HepG2 (cell line): ENCODE results near the gene PPP4R2. TPM values are rescaled to one million over a fixed set of nuclear protein-coding genes. Genes with fewer than 3 reads are reported as not detected.

Experiments
- ATAC-seq: fragments of 200-7000 bp; cut with Tn5 transposase; 3 replicates; pipeline ENCODE4 v1.9.1; 2020; ENCODE audit warnings: mild to moderate bottlenecking, moderate library complexity
- BruUV-seq: library from RNA; stranded (reverse); fragments of 400-500 nt; replicated peaks from 2 replicates; lab custom pipeline; 2021; lab: Mats Ljungman, UMichigan
- CTCF ChIA-PET: fragments of 300-600 bp; formaldehyde crosslinking; extraction: SDS; loops from one replicate; lab custom pipeline; 2021; ENCODE audit warnings: low total read pairs, inconsistent platforms, low intra/inter-chr PET ratio; lab: Yijun Ruan, JAX
- POLR2A ChIA-PET: fragments of 350-600 bp; sonication (Branson Sonifier 250); formaldehyde crosslinking; loops from one replicate; lab custom pipeline; 2020; ENCODE audit warnings: antibody characterized with exemption, inconsistent platforms; lab: Yijun Ruan, JAX
- DNase-seq: peaks from one replicate; pipeline ENCODE4 v3.0.0-alpha.2; 2015; ENCODE audit warnings: low spot score
- FAIRE-seq: peaks from 3 replicates; lab custom pipeline; 2011; peaks lifted over from hg19 to GRCh38; lab: Jason Lieb, UNC
- H2AFZ ChIP-seq: one replicate; pipeline ENCODE4 v1.6.1; 2011; ENCODE audit warnings: low read length, inconsistent platforms
- H3K27ac ChIP-seq: fragments of 300-600 bp; 3 replicates; pipeline ENCODE4 v1.8.0; 2011; ENCODE audit warnings: mixed run types, mild to moderate bottlenecking, mixed read lengths, low read length, inconsistent platforms; ENCODE audit not compliant: insufficient read depth; ENCODE audit errors: extremely low read length
- H3K27me3 ChIP-seq, 2 experiments: fragments of 200-600 bp in 1 of 2; 2 replicates in 1 of 2; 3 replicates in 1 of 2; pipeline versions ENCODE4 v1.6.0 to v1.8.0; 2011; ENCODE audit warnings: low read length in 2 of 2, mild to moderate bottlenecking in 2 of 2, moderate library complexity in 2 of 2, inconsistent platforms in 1 of 2; ENCODE audit not compliant: insufficient read depth in 2 of 2, control insufficient read depth in 1 of 2
- H3K36me3 ChIP-seq, 2 experiments: fragments of 200-600 bp in 1 of 2; replicated peaks in 1 of 2; 2 replicates in 1 of 2; 3 replicates in 1 of 2; pipeline versions ENCODE4 v1.5.1 to v1.8.0; 2011; ENCODE audit warnings: low read length in 2 of 2, inconsistent platforms in 1 of 2; ENCODE audit not compliant: insufficient read depth in 2 of 2, control insufficient read depth in 1 of 2
- H3K4me1 ChIP-seq: 2 replicates; pipeline ENCODE4 v1.5.1; 2012; ENCODE audit warnings: low read length, inconsistent platforms; ENCODE audit not compliant: insufficient read depth
- H3K4me2 ChIP-seq: 2 replicates; pipeline ENCODE4 v1.6.0; 2011; ENCODE audit warnings: low read depth, low read length, inconsistent platforms
- H3K4me3 ChIP-seq, 3 experiments: fragments of 200-600 bp in 1 of 3; sonication (generic), shearing (Covaris generic) in 1 of 3; replicated peaks in 1 of 3; 2 replicates each; pipeline ENCODE4 v1.5.1; 2011 to 2016; ENCODE audit warnings: low read length in 3 of 3, inconsistent platforms in 2 of 3, low read depth in 2 of 3, mild to moderate bottlenecking in 2 of 3, control low read depth in 1 of 3, mixed read lengths in 1 of 3; ENCODE audit not compliant: insufficient read depth in 1 of 3
- H3K79me2 ChIP-seq: one replicate; pipeline ENCODE4 v1.6.1; 2011; ENCODE audit warnings: low read length, inconsistent platforms; ENCODE audit not compliant: insufficient read depth
- H3K9ac ChIP-seq: 2 replicates; pipeline ENCODE4 v1.6.0; 2011; ENCODE audit warnings: mild to moderate bottlenecking, low read depth, low read length, inconsistent platforms; ENCODE audit not compliant: insufficient read depth
- H3K9me3 ChIP-seq: 2 replicates; pipeline ENCODE4 v1.5.1; 2012; ENCODE audit warnings: mild to moderate bottlenecking, low read length
- H4K20me1 ChIP-seq: 2 replicates; pipeline ENCODE4 v1.6.0; 2011; ENCODE audit warnings: inconsistent platforms, mild to moderate bottlenecking, low read length, moderate library complexity; ENCODE audit not compliant: insufficient read depth
- AGO2 ChIP-seq: fragments of 200-400 bp; formaldehyde crosslinking; optimal IDR thresholded peaks from 2 replicates; pipeline ENCODE3; 2017; ENCODE audit warnings: mild to moderate bottlenecking, low read depth, low read length, moderate library complexity
- CEBPG ChIP-seq: IDR thresholded peaks from 2 replicates; pipeline ENCODE4 v1.6.1; 2016
- KLF12 ChIP-seq: sonication (generic); formaldehyde crosslinking; IDR thresholded peaks from 2 replicates; pipeline ENCODE4 v1.4.0; 2020; ENCODE audit warnings: missing genetic modification reagents, borderline replicate concordance
- KLF16 ChIP-seq, 2 experiments: sonication (generic) in 1 of 2; formaldehyde crosslinking in 1 of 2; IDR thresholded peaks; 2 replicates each; pipeline versions ENCODE4 v1.6.1 to v1.8.0; 2016 to 2023; ENCODE audit warnings: missing genetic modification reagents in 2 of 2, missing compliant biosample characterization in 1 of 2
- KLF9 ChIP-seq: IDR thresholded peaks from 2 replicates; pipeline ENCODE4 v1.6.1; 2016; ENCODE audit warnings: low read depth
- NFRKB ChIP-seq: fragments of 450-650 bp; IDR thresholded peaks from 2 replicates; pipeline ENCODE4 v1.6.1; 2017
- NKX3-1 ChIP-seq: sonication (generic); formaldehyde crosslinking; IDR thresholded peaks from 2 replicates; pipeline ENCODE4 v1.5.0; 2020; ENCODE audit warnings: missing genetic modification reagents
- TAF15 ChIP-seq: fragments of 200-400 bp; formaldehyde crosslinking; IDR thresholded peaks from one replicate; pipeline ENCODE4 v1.6.1; 2018; ENCODE audit warnings: mild to moderate bottlenecking, low read depth, low read length; ENCODE audit not compliant: poor library complexity, severe bottlenecking
- ZBTB1 ChIP-seq: sonication (generic); formaldehyde crosslinking; IDR thresholded peaks from 2 replicates; pipeline ENCODE4 v1.4.0; 2020; ENCODE audit warnings: missing genetic modification reagents, borderline replicate concordance
- ZNF292 ChIP-seq: sonication (generic); formaldehyde crosslinking; IDR thresholded peaks from 2 replicates; pipeline ENCODE4 v1.8.1; 2022; ENCODE audit warnings: mild to moderate bottlenecking, low read depth, missing genetic modification reagents, borderline replicate concordance
- ZNF589 ChIP-seq: sonication (generic); formaldehyde crosslinking; conservative IDR thresholded peaks from 2 replicates; pipeline ENCODE4 v1.8.0; 2022; ENCODE audit warnings: mild to moderate bottlenecking, moderate library complexity, missing genetic modification reagents
- WGBS: methylation state at CpG from one replicate; pipeline ENCODE4 v1.1.6; 2017; ENCODE audit warnings: low lambda C conversion rate; 5-methylcytosine and 5-hydroxymethylcytosine counted together
- in situ Hi-C: cut with HindIII; loops from 2 replicates; pipeline ENCODE4 v1.10.0; 2017; ENCODE audit warnings: low pct_unique_long_range_greater_than_20kb; ENCODE audit not compliant: extremely low pct_ligation_motif_present
- intact Hi-C: fragments of 100-400 bp; cut with micrococcal nuclease; formaldehyde crosslinking; loops from one replicate; pipeline ENCODE4 v1.10.0; 2022; ENCODE audit not compliant: unreplicated experiment
- polyA plus RNA-seq, 8 experiments: library from polyadenylated mRNA; depleted of rRNA in 3 of 8; stranded (reverse) in 7 of 8; unstranded in 1 of 8; fragments of >200 nt; fragmentation: Illumina TruSeq in 4 of 8; extraction: Trizol in 4 of 8; gene quantifications; 2 replicates each; pipeline versions ENCODE4 v1.2.1 to v1.2.3, GENCODE V29; 2011 to 2016; ENCODE audit warnings: low read depth in 4 of 8, missing spikeins in 1 of 8, mixed read lengths in 1 of 8; ENCODE audit not compliant: insufficient read depth in 1 of 8
- total RNA-seq, 5 experiments: library from RNA; depleted of rRNA; stranded (reverse); fragments of >200 nt; fragmentation: Illumina TruSeq; extraction: Trizol; gene quantifications; 2 replicates each; pipeline ENCODE4 v1.2.3, GENCODE V29; 2016; ENCODE audit warnings: low read depth in 1 of 5
- TF ChIP-seq, protein P1 (sequence below): sonication (generic); formaldehyde crosslinking; IDR thresholded peaks from 2 replicates; pipeline ENCODE4 v1.8.0; 2022; ENCODE audit warnings: missing genetic modification reagents, mild to moderate bottlenecking, borderline replicate concordance
- TF ChIP-seq, protein P2 (sequence below): fragments of 450-650 bp; IDR thresholded peaks from 2 replicates; pipeline ENCODE4 v1.6.1; 2017
- TF ChIP-seq, protein P3 (sequence below): sonication (generic); formaldehyde crosslinking; conservative IDR thresholded peaks from 2 replicates; pipeline ENCODE4 v1.4.0; 2020; ENCODE audit warnings: missing genetic modification reagents

PPP4R2 gene
- total and polyA plus RNA-seq, 2 of the 13 experiments (the other 11 are each of a cell fraction or from before 2014, with no cell fraction given): 22.3 to 161 TPM

DNA sequence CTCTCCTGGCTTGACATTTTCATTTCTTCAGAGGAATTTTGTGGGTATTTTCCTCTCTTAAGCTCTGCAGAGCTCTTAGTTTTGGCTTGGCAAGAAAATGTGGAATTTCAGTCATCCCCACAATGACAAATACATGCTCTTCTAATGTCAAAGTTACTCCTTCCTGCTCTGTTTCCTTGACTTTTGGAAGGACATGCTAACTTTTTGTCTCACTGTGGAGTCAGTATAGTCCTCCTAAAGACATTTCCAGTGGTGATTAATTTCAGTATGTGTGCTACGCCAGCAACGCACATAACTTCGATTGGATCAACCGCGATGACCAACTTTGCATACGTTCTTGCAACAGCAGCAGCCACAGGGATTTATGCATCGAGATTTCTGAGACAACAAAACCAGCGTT, 78.2 kb downstream of the PPP4R2 start:
- no peak overlapping the region for H2AFZ ChIP-seq
- POLR2A ChIA-PET: no interaction called here
- DNase-seq (no peak), FAIRE-seq (no peak), ATAC-seq (no peak)
- H3K4me1 ChIP-seq: peaks cover 8% of the 10 kb centered on the region
- in situ Hi-C loops: loop anchor here (25.0 kb wide), 2 partner anchors 662 to 1362 kb away; no protein-coding TSS in a partner anchor
- no TSS peak for BruUV-seq
- H3K9me3 ChIP-seq: no peaks in the 10 kb centered on the region
- no peaks in the 10 kb centered on the region for H3K79me2 ChIP-seq
- no peak for TF ChIP-seq TAF15
- no peak for TF ChIP-seq ZNF589
- TF ChIP-seq, protein P1, sequence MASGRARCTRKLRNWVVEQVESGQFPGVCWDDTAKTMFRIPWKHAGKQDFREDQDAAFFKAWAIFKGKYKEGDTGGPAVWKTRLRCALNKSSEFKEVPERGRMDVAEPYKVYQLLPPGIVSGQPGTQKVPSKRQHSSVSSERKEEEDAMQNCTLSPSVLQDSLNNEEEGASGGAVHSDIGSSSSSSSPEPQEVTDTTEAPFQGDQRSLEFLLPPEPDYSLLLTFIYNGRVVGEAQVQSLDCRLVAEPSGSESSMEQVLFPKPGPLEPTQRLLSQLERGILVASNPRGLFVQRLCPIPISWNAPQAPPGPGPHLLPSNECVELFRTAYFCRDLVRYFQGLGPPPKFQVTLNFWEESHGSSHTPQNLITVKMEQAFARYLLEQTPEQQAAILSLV (CRISPR knock-in tag): no peak
- TF ChIP-seq NFRKB: no peak
- TF ChIP-seq, protein P2, sequence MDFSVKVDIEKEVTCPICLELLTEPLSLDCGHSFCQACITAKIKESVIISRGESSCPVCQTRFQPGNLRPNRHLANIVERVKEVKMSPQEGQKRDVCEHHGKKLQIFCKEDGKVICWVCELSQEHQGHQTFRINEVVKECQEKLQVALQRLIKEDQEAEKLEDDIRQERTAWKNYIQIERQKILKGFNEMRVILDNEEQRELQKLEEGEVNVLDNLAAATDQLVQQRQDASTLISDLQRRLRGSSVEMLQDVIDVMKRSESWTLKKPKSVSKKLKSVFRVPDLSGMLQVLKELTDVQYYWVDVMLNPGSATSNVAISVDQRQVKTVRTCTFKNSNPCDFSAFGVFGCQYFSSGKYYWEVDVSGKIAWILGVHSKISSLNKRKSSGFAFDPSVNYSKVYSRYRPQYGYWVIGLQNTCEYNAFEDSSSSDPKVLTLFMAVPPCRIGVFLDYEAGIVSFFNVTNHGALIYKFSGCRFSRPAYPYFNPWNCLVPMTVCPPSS: no peak
- TF ChIP-seq CEBPG (CRISPR knock-in tag): no peak
- TF ChIP-seq AGO2: no peak
- no peak for TF ChIP-seq KLF16 (CRISPR knock-in tag; IDR thresholded peaks at IDR 0.05)
- TF ChIP-seq KLF9 (CRISPR knock-in tag): no peak
- TF ChIP-seq ZNF292: no peak
- TF ChIP-seq, protein P3, sequence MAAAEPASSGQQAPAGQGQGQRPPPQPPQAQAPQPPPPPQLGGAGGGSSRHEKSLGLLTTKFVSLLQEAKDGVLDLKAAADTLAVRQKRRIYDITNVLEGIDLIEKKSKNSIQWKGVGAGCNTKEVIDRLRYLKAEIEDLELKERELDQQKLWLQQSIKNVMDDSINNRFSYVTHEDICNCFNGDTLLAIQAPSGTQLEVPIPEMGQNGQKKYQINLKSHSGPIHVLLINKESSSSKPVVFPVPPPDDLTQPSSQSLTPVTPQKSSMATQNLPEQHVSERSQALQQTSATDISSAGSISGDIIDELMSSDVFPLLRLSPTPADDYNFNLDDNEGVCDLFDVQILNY: no peak
- no peak for TF ChIP-seq ZBTB1
- no peak for TF ChIP-seq NKX3-1 (CRISPR knock-in tag)
- TF ChIP-seq KLF12 (CRISPR knock-in tag): no peak
- intact Hi-C loops: no loop called here
- H3K27me3 ChIP-seq: no peaks in the 10 kb centered on the region
- H3K4me2 ChIP-seq: no peak overlapping the region
- H3K4me3 ChIP-seq: no peak overlapping the region
- CTCF ChIA-PET: no interaction called here
- H3K9ac ChIP-seq: no peak overlapping the region
- 89% methylated on average over 8 of the region's 8 CpGs for WGBS
- no peaks in the 10 kb centered on the region for H4K20me1 ChIP-seq
- no peak overlapping the region for H3K27ac ChIP-seq
- no peaks in the 10 kb centered on the region for H3K36me3 ChIP-seq
